Mucosa of descending colon (tissue), 3 donors: ENCODE results near the gene LAMA3. TPM values are rescaled to one million over a fixed set of nuclear protein-coding genes. Genes with fewer than 3 reads are reported as not detected.

Experiments used
- ATAC-seq: fragments of 200-7000 bp; cut with Tn5 transposase; one replicate; pipeline ENCODE4 v1.9.1; 2020; ENCODE audit warnings: mild to moderate bottlenecking, moderate library complexity
- DNase-seq, 3 donors: peaks; one replicate each; pipeline ENCODE4 v3.0.0-alpha.2; 2020
- H3K36me3 ChIP-seq: fragments of 200-600 bp; one replicate; pipeline ENCODE4 v1.8.0; 2021; ENCODE audit warnings: low read depth, mild to moderate bottlenecking
- H3K4me1 ChIP-seq: fragments of 200-600 bp; one replicate; pipeline ENCODE4 v1.8.0; 2021; ENCODE audit warnings: low read depth, mild to moderate bottlenecking
- H3K4me3 ChIP-seq: fragments of 200-600 bp; one replicate; pipeline ENCODE4 v1.8.0; 2021; ENCODE audit warnings: mild to moderate bottlenecking
- H3K9me3 ChIP-seq: fragments of 200-600 bp; one replicate; pipeline ENCODE4 v1.8.0; 2021; ENCODE audit warnings: mild to moderate bottlenecking
- CTCF ChIP-seq: fragments of 200-600 bp; IDR thresholded peaks from one replicate; pipeline ENCODE4 v1.8.0; 2022; ENCODE audit warnings: antibody characterized with exemption, mild to moderate bottlenecking
- intact Hi-C, 2 donors: fragments of 100-400 bp; cut with DNase I in 1 of 2; cut with micrococcal nuclease in 1 of 2; formaldehyde crosslinking; loops; one replicate each; pipeline versions ENCODE4 v1.11.0 to v1.11.1; 2022; cut with DNase I, micrococcal nuclease
- total RNA-seq, 3 donors: library from RNA; stranded (reverse); fragmentation: NEBNext Ultra II Directional in 2 of 3; extraction: Animal tissue kit (Norgen Biotek cat#: 25700) in 2 of 3; gene quantifications; one replicate each; pipeline versions ENCODE4 v1.2.1 to v1.2.4, GENCODE V29; 2021 to 2023
- donor health status: DM: no; HTN: no; CAD: no; lungs with moderate emphysema.
- donor health status: DM: no; HTN: no; CAD: no.
- donor health status: DM: no; HTN: yes; CAD: no.

The LAMA3 gene
- total RNA-seq, 3 donors from 2014 or later, result 29.0 to 62.0 (median 49.0) TPM

- no peaks in the 10 kb centered on the region for H3K9me3 ChIP-seq
- no peaks in the 10 kb centered on the region for H3K36me3 ChIP-seq
- ATAC-seq, result no peak
- DNase-seq, result no peak
- intact Hi-C loops, result no loop called here
- TF ChIP-seq CTCF, result no peak
- H3K4me1 ChIP-seq, result no peaks in the 10 kb centered on the region
- H3K4me3 ChIP-seq, result no peak overlapping the region
These were observed 281.8 kb downstream of the LAMA3 start for GRCh38 chr18:23971097-23971440.

DNA sequence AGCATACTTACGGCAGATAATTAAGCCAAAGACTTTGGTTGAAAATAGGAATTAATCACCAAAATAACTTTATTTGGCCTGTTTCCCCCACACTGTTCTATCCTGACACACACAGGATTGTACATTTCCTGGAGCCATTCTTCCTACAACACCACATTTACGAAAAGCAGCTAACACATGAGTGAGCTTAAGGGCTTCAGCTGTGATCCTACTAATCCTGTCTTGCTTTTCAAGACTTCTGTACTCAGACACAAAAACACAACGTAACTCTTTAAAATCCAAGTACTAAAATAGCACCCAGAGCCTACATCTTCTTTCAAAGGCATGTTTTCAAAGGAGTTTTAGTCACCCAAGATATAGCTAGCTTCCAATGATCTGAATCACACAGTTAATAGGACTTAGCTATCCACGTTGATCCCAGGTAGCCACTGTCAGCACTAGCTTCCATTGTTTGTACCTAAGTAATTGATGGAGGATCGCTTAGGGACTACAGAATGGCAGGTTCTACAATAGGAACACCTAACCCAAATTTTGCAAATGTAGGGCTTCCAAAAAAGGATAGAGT, 282.5 kb downstream of the LAMA3 start:
- Histone ChIP-seq H3K9me3 (no peaks in the 10 kb centered on the region), H3K4me1 (no peaks in the 10 kb centered on the region), H3K4me3 (no peak overlapping the region), H3K36me3 (no peaks in the 10 kb centered on the region)
- no peak for DNase-seq
- TF ChIP-seq CTCF, result no peak
- intact Hi-C loops, result no loop called here
- no peak for ATAC-seq

DNA sequence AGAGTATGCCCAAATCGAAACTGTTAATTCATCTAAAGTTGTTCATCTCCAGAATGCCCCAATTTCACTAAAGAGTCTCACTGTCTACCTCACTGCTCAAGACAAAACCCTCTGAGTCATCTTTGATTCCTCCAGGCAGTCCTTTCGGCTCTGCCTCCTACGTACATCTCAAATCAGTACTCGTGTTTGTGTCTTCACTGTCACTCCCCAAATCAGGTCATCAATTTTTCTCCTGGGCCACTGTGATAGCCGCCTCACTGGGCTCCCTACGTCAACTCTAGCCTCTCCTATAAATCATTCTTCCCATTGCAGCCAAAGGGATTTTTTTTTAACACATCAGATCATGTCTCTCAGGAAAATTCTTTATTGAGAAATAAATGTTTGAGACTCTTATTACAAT, 283.2 kb downstream of the LAMA3 start:
- Histone ChIP-seq H3K9me3 (no peaks in the 10 kb centered on the region), H3K36me3 (no peaks in the 10 kb centered on the region), H3K4me1 (no peaks in the 10 kb centered on the region), H3K4me3 (no peak overlapping the region)
- TF ChIP-seq CTCF, result no peak
- intact Hi-C loops, result no loop called here
- peak; percentile 37 for ATAC-seq
- DNase-seq, result no peak

GRCh38 chr18:23977103-23977502, 287.9 kb downstream of the LAMA3 start:
- DNase-seq (no peak), ATAC-seq (no peak)
- Histone ChIP-seq H3K9me3 (no peaks in the 10 kb centered on the region), H3K36me3 (no peaks in the 10 kb centered on the region), H3K4me1 (no peaks in the 10 kb centered on the region), H3K4me3 (no peak overlapping the region)
- intact Hi-C loops, result no loop called here
- TF ChIP-seq CTCF, result no peak

DNA sequence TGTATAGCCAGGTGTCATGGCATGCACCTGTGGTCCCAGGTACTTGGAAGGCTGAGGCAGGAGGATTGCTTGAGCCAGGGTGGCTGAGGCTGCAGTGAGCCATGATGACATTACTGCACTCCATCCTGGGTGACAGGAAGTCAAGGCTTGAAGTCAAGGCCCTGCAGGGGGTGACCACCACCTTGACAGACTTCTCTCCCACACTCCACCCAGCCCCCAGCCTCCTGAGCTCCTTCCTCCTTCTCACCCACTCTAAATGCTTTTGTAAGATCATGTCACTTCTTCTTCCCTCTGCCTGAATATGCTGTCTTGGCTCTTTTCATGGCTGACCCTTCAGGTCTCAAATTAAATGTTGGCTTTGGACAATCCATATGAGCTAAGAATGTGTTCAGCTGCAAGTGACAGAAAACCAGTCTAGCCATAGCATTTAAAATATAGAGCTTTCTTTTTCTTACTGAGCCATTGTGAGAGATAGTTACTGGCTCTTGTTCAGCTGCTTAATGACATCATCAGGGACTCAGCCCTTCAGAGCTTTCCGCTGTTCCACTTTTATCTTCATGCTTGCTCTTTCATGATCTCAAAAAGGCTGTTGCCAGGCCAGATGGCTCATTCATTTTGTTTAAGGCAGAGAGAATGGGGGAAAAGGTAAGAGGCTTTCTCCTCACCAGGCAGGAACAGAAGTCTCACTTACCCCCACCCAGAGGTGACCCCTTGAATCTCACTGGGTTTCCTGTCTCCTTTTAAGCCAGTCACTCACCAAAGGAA, 288.6 kb downstream of the LAMA3 start:
- H3K4me3 ChIP-seq, result no peak overlapping the region
- TF ChIP-seq CTCF, result no peak
- DNase-seq (no peak), ATAC-seq (no peak)
- H3K36me3 ChIP-seq, result no peaks in the 10 kb centered on the region
- H3K4me1 ChIP-seq, result no peaks in the 10 kb centered on the region
- intact Hi-C loops, result no loop called here
- no peaks in the 10 kb centered on the region for H3K9me3 ChIP-seq
